Thyroid gland (tissue), 4 donors: ENCODE results near the gene NOC3L. TPM values are rescaled to one million over a fixed set of nuclear protein-coding genes. Genes with fewer than 3 reads are reported as not detected.

Source experiments
- DNase-seq, 2 donors: peaks; one replicate each; pipeline ENCODE4 v3.0.0-alpha.2; 2019
- H3K27ac ChIP-seq, 3 donors: fragments of 200-600 bp; sonication (generic); 1 replicate in 2 of 3; 2 replicates in 1 of 3; pipeline ENCODE4 v1.5.1; 2016 to 2019; ENCODE audit warnings: mild to moderate bottlenecking in 1 of 3, moderate library complexity in 1 of 3
- H3K27me3 ChIP-seq: fragments of 200-600 bp; sonication (generic); one replicate; pipeline ENCODE4 v1.5.1; 2019
- H3K36me3 ChIP-seq, 2 donors: fragments of 200-600 bp; sonication (generic); one replicate each; pipeline ENCODE4 v1.5.1; 2016 to 2019
- H3K4me1 ChIP-seq, 2 donors: fragments of 200-600 bp; sonication (generic); one replicate each; pipeline ENCODE4 v1.5.1; 2017 to 2019
- H3K4me3 ChIP-seq, 3 donors: fragments of 200-600 bp; sonication (generic); replicated peaks in 1 of 3; 1 replicate in 2 of 3; 2 replicates in 1 of 3; pipeline ENCODE4 v1.5.1; 2016; ENCODE audit warnings: mild to moderate bottlenecking in 1 of 3
- H3K9me3 ChIP-seq: fragments of 200-600 bp; sonication (generic); one replicate; pipeline ENCODE4 v1.5.1; 2017
- CTCF ChIP-seq, 6 experiments: fragments of 200-600 bp in 3 of 6; fragments of 450-650 bp in 3 of 6; sonication (generic) in 3 of 6; IDR thresholded peaks; one replicate each; pipeline ENCODE4 v1.5.1; 2016 to 2019; ENCODE audit warnings: antibody characterized with exemption in 6 of 6, mild to moderate bottlenecking in 2 of 6, inconsistent platforms in 1 of 6, moderate library complexity in 1 of 6
- POLR2A ChIP-seq, 2 donors: fragments of 450-650 bp; IDR thresholded peaks; one replicate each; pipeline ENCODE4 v1.6.1; 2017; ENCODE audit warnings: antibody characterized with exemption in 2 of 2, mild to moderate bottlenecking in 2 of 2, moderate library complexity in 1 of 2
- WGBS, 2 donors: methylation state at CpG; one replicate each; pipeline ENCODE4 v1.1.5; 2017; 5-methylcytosine and 5-hydroxymethylcytosine counted together
- intact Hi-C: fragments of 100-400 bp; cut with DNase I; formaldehyde crosslinking; loops from one replicate; pipeline ENCODE4 v1.15.1; 2023
- total RNA-seq, 4 donors: library from RNA; depleted of rRNA; stranded (reverse); fragments of >200 nt; gene quantifications; one replicate each; pipeline ENCODE4 v1.2.3, GENCODE V29; 2016

The NOC3L gene
- total RNA-seq, 4 donors from 2014 or later: 18.9 to 35.6 (median 25.4) TPM

GRCh38 chr10:94315024-94315451 is 47.7 kb downstream of the NOC3L start:
- H3K4me1 ChIP-seq: peaks cover 4% of the 10 kb centered on the region in 2 donors
- 87 to 90% methylated on average over 3 of the region's 3 CpGs for WGBS, 2 donors
- H3K27me3 ChIP-seq: no peaks in the 10 kb centered on the region
- no peak overlapping the region for H3K27ac ChIP-seq
- no peak overlapping the region for H3K4me3 ChIP-seq
- no peaks in the 10 kb centered on the region for H3K36me3 ChIP-seq
- no peaks in the 10 kb centered on the region for H3K9me3 ChIP-seq
- no peak for TF ChIP-seq POLR2A (IDR thresholded peaks at IDR 0.05)
- TF ChIP-seq CTCF (IDR thresholded peaks at IDR 0.05): no peak
- intact Hi-C loops: loop anchor here (10.0 kb wide), 1 partner anchor 240 kb away; no protein-coding TSS in a partner anchor
- DNase-seq: no peak

- intact Hi-C loops: loop anchor here (10.0 kb wide), 1 partner anchor 236 kb away; no protein-coding TSS in a partner anchor
- Histone ChIP-seq H3K9me3 (no peaks in the 10 kb centered on the region), H3K36me3 (peaks cover 4 to 5% of the 10 kb centered on the region in 2 donors), H3K4me1 (no peaks in the 10 kb centered on the region), H3K27ac (no peak overlapping the region), H3K27me3 (no peaks in the 10 kb centered on the region), H3K4me3 (no peak overlapping the region)
- no peak for TF ChIP-seq POLR2A (IDR thresholded peaks at IDR 0.05)
- TF ChIP-seq CTCF (IDR thresholded peaks at IDR 0.05): no peak
- no peak for DNase-seq
- WGBS, 2 donors: 90 to 93% methylated on average over 6 of the region's 6 CpGs
Measured at GRCh38 chr10:94310369-94310768, 52.4 kb downstream of the NOC3L start.

- peaks cover 4 to 5% of the 10 kb centered on the region in 2 donors for H3K36me3 ChIP-seq
- intact Hi-C loops: no loop called here
- no peak for TF ChIP-seq CTCF (IDR thresholded peaks at IDR 0.05)
- no peak overlapping the region for H3K27ac ChIP-seq
- 82 to 83% methylated on average over 3 of the region's 3 CpGs for WGBS, 2 donors
- H3K4me3 ChIP-seq: no peak overlapping the region
- DNase-seq: no peak
- no peaks in the 10 kb centered on the region for H3K4me1 ChIP-seq
- no peaks in the 10 kb centered on the region for H3K9me3 ChIP-seq
- no peaks in the 10 kb centered on the region for H3K27me3 ChIP-seq
Measured at GRCh38 chr10:94308866-94309265, 53.9 kb downstream of the NOC3L start.

GRCh38 chr10:94307046-94307615 is 55.6 kb downstream of the NOC3L start:
- Histone ChIP-seq H3K36me3 (peaks cover 4 to 5% of the 10 kb centered on the region in 2 donors), H3K4me3 (no peak overlapping the region), H3K4me1 (no peaks in the 10 kb centered on the region), H3K9me3 (no peaks in the 10 kb centered on the region), H3K27me3 (no peaks in the 10 kb centered on the region), H3K27ac (no peak overlapping the region)
- WGBS, 2 donors: 42 to 53% methylated on average over 5 of the region's 5 CpGs
- DNase-seq: no peak
- no peak for TF ChIP-seq POLR2A (IDR thresholded peaks at IDR 0.05)
- no peak for TF ChIP-seq CTCF (IDR thresholded peaks at IDR 0.05)
- intact Hi-C loops: no loop called here

GRCh38 chr10:94303929-94304328 is 58.8 kb downstream of the NOC3L start:
- no peak for DNase-seq
- 94 to 97% methylated on average over 1 of the region's 1 CpG for WGBS, 2 donors
- Histone ChIP-seq H3K36me3 (peaks cover under 1 to 9% of the 10 kb centered on the region in 2 donors), H3K9me3 (no peaks in the 10 kb centered on the region), H3K27ac (no peak overlapping the region), H3K4me3 (no peak overlapping the region), H3K27me3 (no peaks in the 10 kb centered on the region), H3K4me1 (no peaks in the 10 kb centered on the region)
- TF ChIP-seq CTCF (IDR thresholded peaks at IDR 0.05): no peak
- TF ChIP-seq POLR2A (IDR thresholded peaks at IDR 0.05): no peak
- intact Hi-C loops: no loop called here
